ENCODE measurements around the gene ADSL.

DNA sequence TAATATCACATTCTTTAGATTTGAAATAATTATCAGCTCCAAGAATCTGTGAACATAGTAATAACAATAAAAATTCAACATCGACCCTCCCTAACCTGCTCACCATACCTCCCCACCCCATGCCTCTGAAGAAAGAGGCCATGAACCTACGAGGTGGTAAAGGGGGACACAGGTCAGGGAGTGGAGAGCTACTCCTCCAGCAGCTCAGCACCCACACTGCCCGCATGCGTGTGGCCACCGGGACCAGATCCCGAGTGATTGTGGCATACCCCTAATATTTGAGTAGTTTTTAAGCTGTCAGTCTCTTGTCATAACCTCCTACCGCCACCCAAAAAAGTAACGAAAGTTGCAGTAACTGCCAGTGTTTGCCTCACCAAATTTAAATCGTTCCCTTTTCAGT is 16.8 kb upstream of the ADSL start:
- TF ChIP-seq, protein P1, sequence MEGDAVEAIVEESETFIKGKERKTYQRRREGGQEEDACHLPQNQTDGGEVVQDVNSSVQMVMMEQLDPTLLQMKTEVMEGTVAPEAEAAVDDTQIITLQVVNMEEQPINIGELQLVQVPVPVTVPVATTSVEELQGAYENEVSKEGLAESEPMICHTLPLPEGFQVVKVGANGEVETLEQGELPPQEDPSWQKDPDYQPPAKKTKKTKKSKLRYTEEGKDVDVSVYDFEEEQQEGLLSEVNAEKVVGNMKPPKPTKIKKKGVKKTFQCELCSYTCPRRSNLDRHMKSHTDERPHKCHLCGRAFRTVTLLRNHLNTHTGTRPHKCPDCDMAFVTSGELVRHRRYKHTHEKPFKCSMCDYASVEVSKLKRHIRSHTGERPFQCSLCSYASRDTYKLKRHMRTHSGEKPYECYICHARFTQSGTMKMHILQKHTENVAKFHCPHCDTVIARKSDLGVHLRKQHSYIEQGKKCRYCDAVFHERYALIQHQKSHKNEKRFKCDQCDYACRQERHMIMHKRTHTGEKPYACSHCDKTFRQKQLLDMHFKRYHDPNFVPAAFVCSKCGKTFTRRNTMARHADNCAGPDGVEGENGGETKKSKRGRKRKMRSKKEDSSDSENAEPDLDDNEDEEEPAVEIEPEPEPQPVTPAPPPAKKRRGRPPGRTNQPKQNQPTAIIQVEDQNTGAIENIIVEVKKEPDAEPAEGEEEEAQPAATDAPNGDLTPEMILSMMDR (IDR thresholded peaks at IDR 0.05 in 8 of 11, conservative IDR thresholded peaks at IDR 0.05 in 3 of 11), result no peak
- no peak for TF ChIP-seq POLR2A (IDR thresholded peaks at IDR 0.05)

Data from spleen (tissue), 7 donors.